Suprapubic skin (tissue), 4 donors: ENCODE data around the gene ZNHIT1. TPM values are rescaled to one million over a fixed set of nuclear protein-coding genes. Genes with fewer than 3 reads are reported as not detected.

Source experiments
- DNase-seq, 2 donors: peaks; one replicate each; pipeline ENCODE4 v3.0.0-alpha.2; 2019; ENCODE audit warnings: low spot score in 2 of 2
- H3K27ac ChIP-seq: fragments of 200-600 bp; sonication (generic); one replicate; pipeline ENCODE4 v1.5.1; 2019
- H3K27me3 ChIP-seq: fragments of 200-600 bp; sonication (generic); one replicate; pipeline ENCODE4 v1.5.1; 2019
- H3K36me3 ChIP-seq: fragments of 200-600 bp; sonication (generic); one replicate; pipeline ENCODE4 v1.5.1; 2019
- H3K4me1 ChIP-seq: fragments of 200-600 bp; sonication (generic); one replicate; pipeline ENCODE4 v1.5.1; 2019
- H3K4me3 ChIP-seq: fragments of 200-600 bp; sonication (generic); one replicate; pipeline ENCODE4 v1.5.1; 2019; ENCODE audit warnings: mild to moderate bottlenecking
- H3K9me3 ChIP-seq: fragments of 200-600 bp; sonication (generic); one replicate; pipeline ENCODE4 v1.5.1; 2019
- EP300 ChIP-seq: sonication (generic); formaldehyde crosslinking; IDR thresholded peaks from one replicate; pipeline ENCODE4 v1.6.1; 2017; ENCODE audit warnings: antibody characterized with exemption
- POLR2A ChIP-seq, 2 donors: fragments of 450-650 bp; IDR thresholded peaks; one replicate each; pipeline ENCODE4 v1.6.1; 2017; ENCODE audit warnings: antibody characterized with exemption in 2 of 2, mild to moderate bottlenecking in 2 of 2, moderate library complexity in 2 of 2
- POLR2AphosphoS5 ChIP-seq, 3 donors: sonication (generic); formaldehyde crosslinking; IDR thresholded peaks; one replicate each; pipeline ENCODE4 v1.6.1; 2017; ENCODE audit warnings: antibody characterized with exemption in 3 of 3
- WGBS: methylation state at CpG from one replicate; pipeline ENCODE4 v1.1.5; 2018; 5-methylcytosine and 5-hydroxymethylcytosine counted together
- total RNA-seq, 4 donors: library from RNA; depleted of rRNA; stranded (reverse); fragments of >200 nt; gene quantifications; one replicate each; pipeline ENCODE4 v1.1.0, GENCODE V29; 2016
- TF ChIP-seq, protein P1 (sequence below), 2 donors: fragments of 200-600 bp in 1 of 2; fragments of 450-650 bp in 1 of 2; sonication (generic) in 1 of 2; IDR thresholded peaks; one replicate each; pipeline ENCODE4 v1.5.1; 2016 to 2019; ENCODE audit warnings: antibody characterized with exemption in 2 of 2, mild to moderate bottlenecking in 1 of 2, moderate library complexity in 1 of 2

ZNHIT1 gene
- total RNA-seq, 4 donors from 2014 or later, result 43.8 to 73.4 (median 66.9) TPM

DNA sequence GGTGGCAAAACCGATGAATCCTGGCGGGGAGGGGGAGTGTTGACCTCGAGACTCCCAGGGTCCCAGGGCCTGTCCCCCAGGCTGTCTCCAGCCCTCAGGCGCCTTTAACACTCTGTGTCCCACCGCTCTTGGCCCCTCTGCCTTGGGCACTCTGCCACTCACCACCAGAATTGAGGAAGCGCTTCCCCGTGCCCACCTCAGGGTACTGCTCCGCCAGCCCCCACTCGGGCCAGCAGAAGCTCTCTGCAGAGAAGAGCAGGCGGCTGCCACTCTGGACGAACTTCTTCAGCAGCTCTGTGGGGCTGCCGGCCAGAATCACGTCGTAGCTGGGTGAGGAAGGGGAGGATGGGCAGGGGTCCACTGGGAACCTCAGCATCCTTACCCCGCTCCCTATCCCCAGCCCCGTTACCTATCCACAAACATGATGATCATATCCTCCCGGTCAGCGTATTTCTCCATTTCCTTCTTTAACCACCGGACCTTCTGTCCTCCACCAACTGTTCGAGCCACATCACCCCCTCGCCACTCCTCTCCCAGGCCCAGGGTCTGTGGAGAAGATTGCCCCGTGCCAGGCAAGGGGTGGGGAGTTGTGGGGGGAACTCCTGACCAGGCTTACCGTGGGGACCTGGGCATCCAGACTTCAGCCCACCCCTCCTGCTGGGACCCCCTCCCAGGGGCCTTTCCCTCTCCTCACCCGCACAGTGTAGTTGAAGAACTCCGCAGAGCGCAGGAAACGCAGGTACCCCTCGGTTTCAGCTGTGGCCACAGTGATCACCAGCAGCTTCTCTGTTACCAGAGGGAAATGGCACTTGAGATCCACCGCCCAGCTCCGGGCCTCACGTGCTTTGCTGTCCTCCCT lies 1.7 kb upstream of the ZNHIT1 start:
- 61% methylated on average over 31 of the region's 31 CpGs for WGBS
- Histone ChIP-seq H3K27me3 (no peaks in the 10 kb centered on the region), H3K27ac (no peak overlapping the region), H3K4me1 (peaks cover 39% of the 10 kb centered on the region), H3K9me3 (no peaks in the 10 kb centered on the region), H3K4me3 (peak overlapping the region; percentile 69), H3K36me3 (peaks cover 35% of the 10 kb centered on the region)
- TF ChIP-seq POLR2A (IDR thresholded peaks at IDR 0.05), result no peak
- no peak for TF ChIP-seq POLR2AphosphoS5 (IDR thresholded peaks at IDR 0.05)
- TF ChIP-seq, protein P1, sequence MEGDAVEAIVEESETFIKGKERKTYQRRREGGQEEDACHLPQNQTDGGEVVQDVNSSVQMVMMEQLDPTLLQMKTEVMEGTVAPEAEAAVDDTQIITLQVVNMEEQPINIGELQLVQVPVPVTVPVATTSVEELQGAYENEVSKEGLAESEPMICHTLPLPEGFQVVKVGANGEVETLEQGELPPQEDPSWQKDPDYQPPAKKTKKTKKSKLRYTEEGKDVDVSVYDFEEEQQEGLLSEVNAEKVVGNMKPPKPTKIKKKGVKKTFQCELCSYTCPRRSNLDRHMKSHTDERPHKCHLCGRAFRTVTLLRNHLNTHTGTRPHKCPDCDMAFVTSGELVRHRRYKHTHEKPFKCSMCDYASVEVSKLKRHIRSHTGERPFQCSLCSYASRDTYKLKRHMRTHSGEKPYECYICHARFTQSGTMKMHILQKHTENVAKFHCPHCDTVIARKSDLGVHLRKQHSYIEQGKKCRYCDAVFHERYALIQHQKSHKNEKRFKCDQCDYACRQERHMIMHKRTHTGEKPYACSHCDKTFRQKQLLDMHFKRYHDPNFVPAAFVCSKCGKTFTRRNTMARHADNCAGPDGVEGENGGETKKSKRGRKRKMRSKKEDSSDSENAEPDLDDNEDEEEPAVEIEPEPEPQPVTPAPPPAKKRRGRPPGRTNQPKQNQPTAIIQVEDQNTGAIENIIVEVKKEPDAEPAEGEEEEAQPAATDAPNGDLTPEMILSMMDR (IDR thresholded peaks at IDR 0.05), result no peak
- TF ChIP-seq EP300, result no peak
- DNase-seq, result no peak

DNA sequence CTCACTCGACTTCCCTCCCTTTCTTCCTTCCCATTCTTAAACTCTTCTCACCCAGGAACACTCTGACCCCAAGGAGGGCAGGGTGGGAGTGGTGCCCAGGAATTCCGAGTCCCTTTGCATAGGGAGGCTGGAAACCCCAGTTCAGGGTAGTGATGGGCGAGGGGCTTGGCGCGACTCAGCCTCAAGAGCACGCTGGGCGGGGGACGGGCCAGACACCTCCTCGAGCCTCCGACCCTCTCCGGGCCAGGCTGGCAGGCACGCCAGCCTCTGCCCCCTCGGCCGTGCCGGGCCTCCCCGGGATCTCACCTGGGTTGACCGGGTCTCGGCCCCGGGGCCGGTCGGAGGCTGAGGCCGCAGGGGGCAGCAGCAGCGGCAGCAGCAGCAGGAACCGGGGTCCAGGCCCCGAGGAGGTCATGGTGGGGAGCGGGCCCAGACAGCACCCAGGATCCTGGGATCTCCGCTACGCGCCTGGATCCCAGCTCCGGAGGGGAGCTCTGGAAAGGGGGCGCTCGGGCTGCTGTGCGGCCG lies 1.0 kb upstream of the ZNHIT1 start:
- 0% methylated on average over 9 of the region's 34 CpGs for WGBS
- no peak for DNase-seq
- H3K9me3 ChIP-seq, result no peaks in the 10 kb centered on the region
- H3K4me1 ChIP-seq, result peaks cover 39% of the 10 kb centered on the region
- peak overlapping the region; percentile 80 for H3K27ac ChIP-seq
- peak overlapping the region; percentile 69 for H3K4me3 ChIP-seq
- no peak for TF ChIP-seq POLR2A (IDR thresholded peaks at IDR 0.05)
- TF ChIP-seq, protein P1 (IDR thresholded peaks at IDR 0.05), result no peak
- TF ChIP-seq POLR2AphosphoS5 (IDR thresholded peaks at IDR 0.05), result no peak
- no peak for TF ChIP-seq EP300
- H3K36me3 ChIP-seq, result peaks cover 28% of the 10 kb centered on the region
- no peaks in the 10 kb centered on the region for H3K27me3 ChIP-seq

DNA sequence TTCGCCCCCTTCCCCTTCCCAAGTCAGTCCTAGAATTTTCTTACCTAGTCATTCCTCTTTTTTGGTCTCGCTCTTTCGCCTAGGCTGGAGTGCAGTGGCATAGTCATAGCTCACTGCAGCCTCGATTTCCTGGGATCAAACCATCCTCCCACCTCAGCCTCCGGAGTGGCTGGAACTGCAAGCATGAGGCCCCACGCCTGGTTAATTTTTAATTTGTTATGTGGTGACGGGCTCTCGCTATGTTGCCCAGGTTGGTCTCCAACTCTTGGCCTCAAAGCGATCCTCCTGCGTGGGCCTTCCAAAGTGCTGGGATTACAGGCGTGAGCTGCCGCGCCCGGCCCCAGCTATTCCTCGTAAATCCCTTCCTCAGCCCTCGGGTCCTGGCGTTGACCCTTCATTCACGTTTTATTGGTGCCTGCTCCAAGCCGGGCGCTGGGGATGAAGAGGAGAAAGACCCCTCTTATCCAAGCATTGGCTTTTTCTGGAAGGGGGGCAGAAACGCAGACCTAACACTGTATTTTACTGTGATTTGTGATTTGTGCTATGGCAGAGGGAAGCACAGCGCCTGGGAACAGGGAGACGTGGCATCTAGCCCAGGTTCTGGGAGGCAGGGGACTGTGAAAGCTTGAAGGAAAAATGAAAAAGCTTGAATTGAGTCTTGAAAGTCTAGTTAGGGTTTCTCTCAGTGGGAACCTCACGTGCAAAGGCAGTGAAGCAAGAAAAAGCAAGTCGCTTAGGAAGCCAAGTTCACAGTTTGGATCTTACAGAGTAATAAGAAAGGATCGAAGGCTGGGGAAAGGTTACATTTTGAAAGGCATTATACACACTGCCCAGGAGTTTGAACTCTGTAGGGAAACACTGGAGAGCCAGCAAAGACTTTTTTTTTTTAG lies 516 bp downstream of the ZNHIT1 start:
- no peaks in the 10 kb centered on the region for H3K27me3 ChIP-seq
- H3K9me3 ChIP-seq, result no peaks in the 10 kb centered on the region
- peaks cover 26% of the 10 kb centered on the region for H3K36me3 ChIP-seq
- 7% methylated on average over 26 of the region's 26 CpGs for WGBS
- DNase-seq, result no peak
- peak overlapping the region; percentile 69 for H3K4me3 ChIP-seq
- no peak for TF ChIP-seq POLR2AphosphoS5 (IDR thresholded peaks at IDR 0.05)
- no peak for TF ChIP-seq POLR2A (IDR thresholded peaks at IDR 0.05)
- peak overlapping the region; percentile 80 for H3K27ac ChIP-seq
- peaks cover 39% of the 10 kb centered on the region for H3K4me1 ChIP-seq

DNA sequence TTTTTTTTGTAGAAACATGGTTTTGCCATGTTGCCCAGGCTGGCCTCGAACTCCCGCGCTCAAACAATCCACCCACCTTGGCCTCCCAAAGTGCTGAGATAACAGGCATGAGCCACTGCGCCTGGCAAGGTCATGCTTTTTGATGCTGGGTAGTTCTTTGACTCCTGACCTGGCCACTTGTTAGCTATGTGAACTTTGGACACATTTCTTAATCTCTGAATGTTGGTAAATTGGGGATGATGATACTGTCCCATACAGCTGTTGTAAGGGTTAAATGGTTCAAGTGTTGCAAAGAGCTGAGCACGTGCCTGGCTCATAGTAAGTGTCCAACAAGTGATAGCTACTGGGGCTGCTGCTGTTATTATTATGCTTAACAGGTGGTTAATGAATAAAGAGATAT lies 2.3 kb downstream of the ZNHIT1 start:
- H3K27ac ChIP-seq, result no peak overlapping the region
- H3K4me1 ChIP-seq, result peaks cover 33% of the 10 kb centered on the region
- no peaks in the 10 kb centered on the region for H3K9me3 ChIP-seq
- 87% methylated on average over 5 of the region's 5 CpGs for WGBS
- peaks cover 30% of the 10 kb centered on the region for H3K36me3 ChIP-seq
- TF ChIP-seq EP300 (no peak), POLR2A (IDR thresholded peaks at IDR 0.05) (no peak), POLR2AphosphoS5 (IDR thresholded peaks at IDR 0.05) (no peak)
- TF ChIP-seq, protein P1 (IDR thresholded peaks at IDR 0.05), result no peak
- DNase-seq, result no peak
- no peaks in the 10 kb centered on the region for H3K27me3 ChIP-seq
- H3K4me3 ChIP-seq, result no peak overlapping the region

DNA sequence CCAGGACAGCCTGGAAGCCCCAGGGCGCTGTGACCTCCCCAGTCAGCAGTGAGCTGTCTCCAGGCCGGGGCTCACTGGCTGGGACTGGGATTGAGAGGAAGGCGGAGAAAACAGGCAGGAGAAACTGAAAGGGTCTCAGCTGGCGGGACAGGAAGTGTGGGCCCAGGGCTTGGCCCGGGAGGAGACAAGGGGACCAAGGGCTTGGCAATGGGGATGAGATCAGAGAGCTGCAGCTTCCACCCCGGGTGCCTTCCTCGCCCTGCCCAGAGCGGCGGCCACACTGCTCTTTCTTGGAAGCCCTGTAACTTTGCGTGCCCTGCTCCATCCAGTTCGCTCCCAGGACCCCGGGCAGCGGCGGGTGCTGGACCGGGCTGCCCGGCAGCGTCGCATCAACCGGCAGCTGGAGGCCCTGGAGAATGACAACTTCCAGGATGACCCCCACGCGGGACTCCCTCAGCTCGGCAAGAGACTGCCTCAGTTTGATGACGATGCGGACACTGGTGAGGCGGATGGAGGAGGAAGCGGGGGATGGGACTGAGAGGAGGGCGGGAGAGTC lies 4.4 kb downstream of the ZNHIT1 start:
- peaks cover 15% of the 10 kb centered on the region for H3K4me1 ChIP-seq

More for the DNA sequence above, 4.4 kb downstream of the ZNHIT1 start:
- H3K27ac ChIP-seq, result no peak overlapping the region
- TF ChIP-seq POLR2AphosphoS5 (IDR thresholded peaks at IDR 0.05) (no peak), EP300 (no peak), POLR2A (IDR thresholded peaks at IDR 0.05) (no peak)
- TF ChIP-seq, protein P1 (IDR thresholded peaks at IDR 0.05), result no peak
- no peaks in the 10 kb centered on the region for H3K9me3 ChIP-seq
- no peak for DNase-seq
- 88% methylated on average over 20 of the region's 27 CpGs for WGBS
- peaks cover 44% of the 10 kb centered on the region for H3K36me3 ChIP-seq
- H3K4me3 ChIP-seq, result no peak overlapping the region
- H3K27me3 ChIP-seq, result no peaks in the 10 kb centered on the region
